Bone marrow (tissue), 2 donors: ENCODE measurements around the gene LGALS3BP.

ENCODE experiments used
- DNase-seq, 2 donors: peaks; one replicate each; lab custom pipeline; 2025; lab: John Stamatoyannopoulos, UW

LGALS3BP gene

GRCh38 chr17:78998311-78999055, 18.8 kb upstream of the LGALS3BP start:
- no peak for DNase-seq

- DNase-seq = no peak
These were observed 18.2 kb upstream of the LGALS3BP start for GRCh38 chr17:78997881-78998280.

- DNase-seq = no peak
These were observed 17.6 kb upstream of the LGALS3BP start for GRCh38 chr17:78997231-78997741.

- no peak for DNase-seq
These were observed 17.1 kb upstream of the LGALS3BP start for GRCh38 chr17:78996781-78997201.

GRCh38 chr17:78995761-78996451, 16.2 kb upstream of the LGALS3BP start:
- no peak for DNase-seq

- DNase-seq = no peak
These were observed 15.5 kb upstream of the LGALS3BP start for GRCh38 chr17:78995022-78995760.

GRCh38 chr17:78993981-78994671, 14.4 kb upstream of the LGALS3BP start:
- DNase-seq = no peak

- no peak for DNase-seq
These were observed 13.7 kb upstream of the LGALS3BP start for GRCh38 chr17:78993241-78993956.

- DNase-seq = no peak
These were observed 13.0 kb upstream of the LGALS3BP start for GRCh38 chr17:78992542-78993212.

- no peak for DNase-seq
These were observed 12.3 kb upstream of the LGALS3BP start for GRCh38 chr17:78991906-78992532.

- DNase-seq = no peak
These were observed 11.5 kb upstream of the LGALS3BP start for GRCh38 chr17:78991017-78991738.

- no peak for DNase-seq
These were observed 10.8 kb upstream of the LGALS3BP start for GRCh38 chr17:78990349-78991016.

- DNase-seq = no peak
These were observed 8.4 kb upstream of the LGALS3BP start for GRCh38 chr17:78988152-78988551.

- DNase-seq = no peak
These were observed 7.1 kb upstream of the LGALS3BP start for GRCh38 chr17:78986649-78987328.

- DNase-seq = peak in 1 of 2 donors; percentile 65
These were observed 6.4 kb upstream of the LGALS3BP start for GRCh38 chr17:78986048-78986648.

GRCh38 chr17:78985395-78985794, 5.7 kb upstream of the LGALS3BP start:
- no peak for DNase-seq

- DNase-seq = no peak
These were observed 1.5 kb upstream of the LGALS3BP start for GRCh38 chr17:78981010-78981888.
